Gastroesophageal sphincter (tissue), 3 donors: ENCODE results near the gene TSC22D4.

ENCODE experiments used
- EP300 ChIP-seq: sonication (generic); formaldehyde crosslinking; IDR thresholded peaks from one replicate; pipeline ENCODE4 v1.6.1; 2017; ENCODE audit warnings: antibody characterized with exemption, mild to moderate bottlenecking
- POLR2A ChIP-seq, 2 donors: fragments of 450-650 bp; IDR thresholded peaks; one replicate each; pipeline ENCODE4 v1.6.1; 2017; ENCODE audit warnings: antibody characterized with exemption in 2 of 2, mild to moderate bottlenecking in 2 of 2, moderate library complexity in 1 of 2
- POLR2AphosphoS5 ChIP-seq: sonication (generic); formaldehyde crosslinking; IDR thresholded peaks from one replicate; pipeline ENCODE4 v1.6.1; 2017; ENCODE audit warnings: antibody characterized with exemption
- TF ChIP-seq, protein P1 (sequence below), 4 experiments: fragments of 200-600 bp in 2 of 4; fragments of 450-650 bp in 2 of 4; sonication (generic) in 1 of 4; IDR thresholded peaks; one replicate each; pipeline ENCODE4 v1.5.1; 2017 to 2019; ENCODE audit warnings: antibody characterized with exemption in 4 of 4, mild to moderate bottlenecking in 2 of 4, moderate library complexity in 2 of 4

DNA sequence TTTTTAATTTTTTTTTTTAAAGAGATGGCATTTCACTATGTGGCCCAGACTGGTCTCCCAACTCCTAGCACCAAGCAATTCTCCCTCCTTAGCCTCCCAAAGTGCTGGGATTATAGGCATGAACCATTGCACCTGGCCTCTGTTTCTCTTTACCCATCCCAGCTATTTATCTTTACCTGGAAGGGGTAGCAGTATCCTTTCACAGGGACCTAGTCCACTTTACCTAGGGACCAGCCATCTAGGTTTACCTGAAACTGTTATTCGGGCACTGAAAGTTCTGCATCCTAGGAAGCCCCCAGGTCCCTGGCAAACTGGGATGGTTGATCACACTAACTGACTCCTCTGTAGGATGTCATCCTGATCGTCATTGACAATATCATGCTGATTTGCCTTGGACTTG, 38.3 kb upstream of the TSC22D4 start:
- TF ChIP-seq, protein P1, sequence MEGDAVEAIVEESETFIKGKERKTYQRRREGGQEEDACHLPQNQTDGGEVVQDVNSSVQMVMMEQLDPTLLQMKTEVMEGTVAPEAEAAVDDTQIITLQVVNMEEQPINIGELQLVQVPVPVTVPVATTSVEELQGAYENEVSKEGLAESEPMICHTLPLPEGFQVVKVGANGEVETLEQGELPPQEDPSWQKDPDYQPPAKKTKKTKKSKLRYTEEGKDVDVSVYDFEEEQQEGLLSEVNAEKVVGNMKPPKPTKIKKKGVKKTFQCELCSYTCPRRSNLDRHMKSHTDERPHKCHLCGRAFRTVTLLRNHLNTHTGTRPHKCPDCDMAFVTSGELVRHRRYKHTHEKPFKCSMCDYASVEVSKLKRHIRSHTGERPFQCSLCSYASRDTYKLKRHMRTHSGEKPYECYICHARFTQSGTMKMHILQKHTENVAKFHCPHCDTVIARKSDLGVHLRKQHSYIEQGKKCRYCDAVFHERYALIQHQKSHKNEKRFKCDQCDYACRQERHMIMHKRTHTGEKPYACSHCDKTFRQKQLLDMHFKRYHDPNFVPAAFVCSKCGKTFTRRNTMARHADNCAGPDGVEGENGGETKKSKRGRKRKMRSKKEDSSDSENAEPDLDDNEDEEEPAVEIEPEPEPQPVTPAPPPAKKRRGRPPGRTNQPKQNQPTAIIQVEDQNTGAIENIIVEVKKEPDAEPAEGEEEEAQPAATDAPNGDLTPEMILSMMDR (IDR thresholded peaks at IDR 0.05) = no peak
- TF ChIP-seq POLR2AphosphoS5 (no peak), POLR2A (IDR thresholded peaks at IDR 0.05) (no peak), EP300 (no peak)
